HPDE6-E6E7 (cell line): Measurements from ENCODE around the gene DNAJC17.

ENCODE experiments used
- DNase-seq: peaks from one replicate; pipeline ENCODE4 v3.0.0; 2011; ENCODE audit warnings: missing footprints; ENCODE audit errors: extremely low spot score

DNAJC17 gene

DNA sequence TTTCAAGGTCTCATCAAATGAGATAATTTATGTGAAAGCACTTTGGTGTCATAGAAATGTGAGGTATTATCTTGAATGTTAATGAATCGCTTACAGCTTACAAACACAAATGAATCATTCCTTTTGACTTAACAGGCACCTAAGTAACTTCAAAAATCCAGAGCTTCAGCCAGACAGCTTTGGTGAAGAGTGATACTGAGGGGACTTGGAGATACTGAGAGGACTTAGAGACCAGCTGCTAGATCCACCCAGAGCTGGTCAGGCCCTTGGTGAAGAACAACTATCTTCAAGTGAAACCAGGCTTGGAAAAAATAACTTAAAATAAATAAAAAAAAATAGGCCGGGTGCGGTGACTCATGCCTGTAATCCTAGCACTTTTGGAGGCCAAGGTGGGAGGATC is 16.6 kb downstream of the DNAJC17 start:
- DNase-seq = no peak

DNA sequence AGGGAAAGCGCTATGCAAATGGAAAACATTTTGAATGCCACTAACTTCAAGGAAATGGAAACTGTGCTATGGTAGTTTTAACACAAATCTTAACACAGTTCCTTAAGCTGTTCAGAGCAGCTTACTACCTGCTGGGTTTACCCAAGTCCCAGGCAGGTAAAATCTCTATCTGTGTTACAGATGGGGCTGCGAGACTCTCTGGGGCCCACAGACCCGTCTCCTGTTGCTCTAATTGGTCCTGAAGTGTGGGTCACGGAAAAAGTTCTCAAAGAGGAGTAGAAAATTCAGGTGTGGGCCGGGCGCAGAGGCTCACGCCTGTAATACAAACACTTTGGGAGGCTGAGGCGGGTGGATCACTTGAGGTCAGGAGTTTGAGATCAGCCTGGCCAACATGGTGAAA is 17.3 kb downstream of the DNAJC17 start:
- DNase-seq = no peak

DNA sequence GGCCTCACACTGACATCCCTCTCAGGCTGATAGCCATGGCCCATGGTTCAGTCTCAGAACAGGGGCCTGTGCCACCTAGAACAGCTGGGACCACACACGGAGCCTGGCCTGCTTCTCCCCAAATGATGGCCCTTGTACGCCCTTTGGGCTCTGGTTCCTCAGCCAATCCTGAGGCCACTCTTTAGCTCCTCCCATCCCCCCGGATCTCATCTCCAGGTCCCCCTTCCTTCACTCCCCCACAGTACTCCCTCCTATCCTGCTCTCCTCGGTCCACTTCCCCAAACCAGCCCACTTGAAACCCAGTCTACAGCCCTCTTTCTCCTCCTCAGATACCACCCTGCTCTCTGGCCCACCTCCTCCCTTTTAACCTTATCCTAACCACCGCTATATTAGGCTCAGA is 18.2 kb downstream of the DNAJC17 start:
- DNase-seq = no peak

DNA sequence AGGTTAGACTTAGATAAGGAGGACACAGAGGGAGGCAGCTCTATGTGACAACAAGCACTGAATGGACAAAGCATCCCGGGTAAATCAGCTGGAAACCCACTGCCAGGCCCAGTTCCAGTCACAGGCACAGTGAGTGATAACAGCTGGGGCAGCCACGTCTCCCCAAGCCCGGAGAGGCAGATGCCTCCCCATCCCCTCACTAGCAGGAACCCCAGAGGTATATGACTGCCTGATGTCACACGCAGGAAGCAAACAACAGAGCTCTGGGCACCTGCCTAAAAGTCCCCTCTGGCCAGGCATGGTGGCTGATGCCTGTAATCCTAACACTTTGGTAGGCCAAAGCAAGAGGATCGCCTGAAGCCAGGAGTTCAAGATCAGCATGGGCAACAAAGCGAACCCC is 19.3 kb downstream of the DNAJC17 start:
- no peak for DNase-seq

DNA sequence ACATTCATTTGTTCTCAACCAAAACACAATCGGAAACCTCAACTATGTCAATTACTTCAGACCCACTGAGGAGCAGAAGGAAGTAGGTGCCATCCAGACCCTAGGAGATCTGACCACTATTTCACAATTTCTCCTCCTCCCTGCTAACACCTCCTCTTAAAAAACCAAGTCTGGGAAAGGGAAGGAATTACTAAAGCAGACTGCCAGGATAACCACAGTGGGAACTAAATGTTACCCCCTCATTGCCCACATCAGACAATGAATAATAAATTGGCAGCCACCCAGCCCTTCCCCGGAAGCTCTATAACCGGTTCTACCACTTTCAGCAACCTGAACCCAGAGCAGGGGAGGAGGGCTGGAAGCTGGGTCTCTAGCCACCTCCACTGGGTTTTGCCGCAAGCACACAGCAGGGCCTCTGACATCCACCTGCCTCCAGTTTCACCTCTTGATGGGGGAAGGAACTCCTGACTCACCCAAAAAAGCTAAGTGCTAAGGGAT is 19.9 kb downstream of the DNAJC17 start:
- no peak for DNase-seq

DNA sequence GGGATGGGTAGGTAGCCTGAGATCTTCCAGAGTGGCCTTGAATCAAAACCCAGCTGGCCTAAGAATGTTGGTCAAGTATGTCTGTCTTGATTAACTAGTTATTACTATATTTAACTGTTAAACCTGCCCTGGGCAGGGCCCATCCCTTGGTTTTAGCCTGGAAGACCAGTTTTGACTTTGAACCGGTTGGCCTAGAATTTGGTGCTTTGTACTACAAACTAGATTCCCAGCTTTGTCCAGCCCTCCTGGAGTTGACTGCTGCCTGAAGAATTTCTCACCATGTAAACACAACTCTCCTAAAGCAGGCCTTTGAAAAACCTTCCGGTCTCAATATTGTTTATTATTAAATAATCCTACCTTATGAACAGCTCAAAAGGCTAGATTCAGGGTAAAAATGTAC is 21.5 kb downstream of the DNAJC17 start:
- DNase-seq = no peak

DNA sequence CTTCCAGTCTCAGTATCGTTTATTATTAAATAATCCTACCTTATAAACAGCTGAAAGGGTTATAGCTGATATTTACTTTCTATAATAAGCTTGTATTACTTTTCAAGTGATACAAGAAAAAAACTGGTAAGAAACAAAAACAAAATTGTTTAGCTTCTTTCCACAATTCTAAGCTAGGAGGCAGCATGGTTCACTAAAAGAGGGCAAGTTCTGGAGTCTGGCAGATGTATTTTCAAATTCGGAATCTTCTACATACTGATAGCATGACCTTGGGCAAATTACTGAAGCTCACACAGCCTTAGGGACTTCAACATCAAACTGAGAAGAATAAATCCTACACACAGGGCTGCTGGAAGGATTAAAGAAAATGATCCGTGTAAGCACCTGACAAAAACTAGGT is 22.1 kb downstream of the DNAJC17 start:
- no peak for DNase-seq

DNA sequence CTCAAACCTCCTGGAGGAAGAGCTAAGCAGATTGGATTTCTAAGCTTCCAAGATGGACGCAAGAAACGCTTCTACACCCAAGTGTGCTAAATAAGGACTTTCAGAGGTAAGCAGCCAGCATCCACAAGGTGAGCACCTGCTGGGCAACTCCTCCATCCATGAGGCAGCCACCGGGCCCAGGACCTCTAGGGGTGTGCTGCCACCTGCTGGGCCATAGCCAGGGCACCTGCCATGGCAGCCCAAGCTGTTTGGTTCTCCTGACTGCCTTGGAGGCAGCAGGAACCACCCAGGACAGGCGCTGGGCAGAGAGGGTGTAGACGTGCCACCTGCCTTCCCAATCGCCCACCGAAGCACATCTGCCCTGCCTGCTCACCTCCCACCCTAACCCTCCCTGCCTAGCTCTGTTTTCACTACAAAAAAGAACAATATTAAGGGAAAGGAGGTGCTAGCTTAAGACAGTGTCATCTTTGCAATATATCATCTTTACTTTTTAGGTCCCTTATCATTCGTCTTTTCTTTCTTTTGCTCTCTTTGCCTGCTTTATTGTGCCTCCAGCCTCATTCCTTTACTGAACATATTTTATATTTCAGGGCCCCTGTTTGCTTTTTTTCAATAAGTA is 24.6 kb downstream of the DNAJC17 start:
- DNase-seq = no peak

DNA sequence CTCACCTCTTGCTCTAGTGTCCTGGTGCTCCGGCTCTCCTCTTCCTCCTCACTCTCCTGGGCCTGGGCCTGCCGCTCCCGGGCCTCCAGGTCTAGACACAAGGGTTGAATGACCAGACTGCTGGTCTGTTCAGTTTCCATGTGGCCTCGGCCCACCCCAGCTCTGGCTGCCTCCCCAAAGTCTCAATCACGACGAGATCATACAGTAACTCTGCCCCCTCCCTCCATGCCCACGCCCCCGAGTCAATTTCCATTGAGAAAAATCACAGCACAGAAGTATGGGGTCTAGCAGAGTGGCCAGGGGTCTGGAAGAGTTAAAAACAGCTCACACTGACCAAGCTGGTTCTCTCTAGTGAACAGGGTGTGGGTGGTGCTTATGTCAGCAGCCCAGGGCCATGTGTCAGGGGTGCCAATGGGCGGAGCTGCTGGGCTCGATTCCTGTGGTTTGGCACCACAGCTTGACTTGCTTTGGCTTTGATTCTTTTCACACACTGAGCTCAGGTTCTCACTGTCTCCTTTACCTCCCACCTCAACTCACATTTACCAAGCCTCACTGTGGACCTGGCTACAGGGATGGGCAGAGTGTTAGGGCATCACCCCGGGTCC is 30.6 kb downstream of the DNAJC17 start:
- DNase-seq = no peak

DNA sequence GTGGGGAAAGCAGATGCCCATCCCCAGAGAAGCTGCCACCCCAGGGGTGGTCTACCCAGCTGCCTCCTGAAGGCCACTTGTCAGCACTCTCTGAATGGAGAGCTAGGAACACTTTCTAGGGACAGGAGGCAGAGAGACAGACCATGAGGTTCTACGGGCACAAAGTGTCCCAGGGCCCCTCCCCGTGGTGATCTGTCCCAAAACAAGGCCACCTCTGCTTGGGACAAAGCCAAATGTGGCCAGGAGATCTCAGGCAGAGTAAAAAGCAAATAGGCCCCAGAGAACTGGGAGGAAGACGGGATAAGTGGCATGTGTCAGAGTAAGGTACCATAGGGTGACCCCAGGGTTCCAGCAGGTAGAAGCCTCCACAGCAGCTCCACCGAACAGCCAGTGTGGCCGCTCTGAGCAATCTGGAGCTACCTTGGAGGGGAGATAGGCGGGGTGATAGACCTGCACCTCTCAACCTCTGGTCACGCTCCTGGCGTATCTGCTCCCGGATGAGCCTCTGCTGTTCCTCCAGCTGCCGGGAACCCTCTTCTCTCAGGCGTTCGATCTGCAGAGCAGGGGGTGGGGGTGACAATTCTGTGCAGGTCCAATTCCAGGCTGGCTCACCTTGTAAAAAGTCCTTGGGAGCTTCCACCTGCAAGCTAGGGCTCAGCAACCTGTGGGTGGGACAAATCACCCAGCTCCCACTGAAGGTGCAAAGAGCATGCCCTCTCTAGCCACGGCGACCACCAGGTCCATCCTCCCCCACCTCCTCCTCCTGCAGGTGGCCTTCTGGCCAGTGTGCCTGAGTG is 31.3 kb downstream of the DNAJC17 start:
- DNase-seq = no peak

DNA sequence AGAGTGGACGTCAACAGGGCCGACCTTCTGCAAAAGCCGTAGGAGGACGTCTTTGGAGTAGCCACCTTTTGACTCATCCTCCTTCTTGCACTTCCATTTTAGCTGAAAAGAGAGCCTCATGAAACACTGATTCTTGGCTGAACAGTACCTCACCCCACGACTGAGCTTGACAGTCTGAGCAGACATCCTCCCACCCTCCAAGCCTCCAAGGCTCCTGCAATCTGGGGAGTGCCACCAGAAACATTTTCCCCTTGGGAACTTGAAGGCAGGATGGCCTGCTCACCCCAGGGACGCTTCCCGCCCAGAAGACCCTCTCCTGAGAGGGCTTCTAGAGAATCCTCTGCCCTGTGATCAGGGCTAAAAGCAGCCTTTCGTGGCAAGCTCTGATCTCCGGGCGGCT is 32.3 kb downstream of the DNAJC17 start:
- no peak for DNase-seq

DNA sequence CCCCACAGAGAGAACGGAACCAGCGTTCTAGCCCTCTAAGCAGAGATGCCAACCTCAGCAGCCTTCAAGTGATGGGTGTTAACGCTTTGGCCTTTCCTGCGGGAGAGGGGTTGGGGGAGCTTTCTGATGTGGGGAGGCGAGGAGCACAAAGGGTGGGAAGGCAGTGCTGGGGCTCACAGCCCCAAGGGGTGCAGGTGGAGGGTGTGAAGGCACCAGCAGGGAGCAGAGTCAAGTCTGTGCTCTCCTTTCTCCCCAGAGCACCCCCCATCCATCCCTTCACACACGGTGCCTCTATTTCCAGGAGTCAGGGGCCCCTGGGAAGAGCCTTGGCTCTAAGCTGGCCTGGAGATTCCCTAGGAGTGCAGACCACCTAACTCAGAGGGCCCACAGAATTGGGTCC is 33.4 kb downstream of the DNAJC17 start:
- DNase-seq = no peak

DNA sequence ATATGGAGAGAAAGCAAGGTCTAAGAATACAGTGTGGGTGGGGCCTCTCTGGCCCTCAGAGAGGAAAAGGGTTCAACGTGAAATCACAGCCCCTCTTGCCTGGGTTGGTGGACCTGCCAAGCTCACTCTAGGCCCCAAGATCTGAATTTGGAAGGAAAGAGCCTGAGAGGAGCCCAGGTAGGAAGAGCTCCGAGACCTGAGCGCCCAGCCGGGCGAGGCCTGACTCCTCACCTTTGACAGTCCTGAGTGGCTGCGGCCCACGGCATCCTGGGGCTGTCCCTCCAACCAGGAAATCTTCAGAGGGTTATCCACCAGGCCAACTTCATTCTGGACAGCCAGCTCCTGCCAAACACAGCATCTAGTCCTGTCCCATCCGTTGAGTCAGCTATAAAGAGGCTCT is 33.8 kb downstream of the DNAJC17 start:
- no peak for DNase-seq

DNA sequence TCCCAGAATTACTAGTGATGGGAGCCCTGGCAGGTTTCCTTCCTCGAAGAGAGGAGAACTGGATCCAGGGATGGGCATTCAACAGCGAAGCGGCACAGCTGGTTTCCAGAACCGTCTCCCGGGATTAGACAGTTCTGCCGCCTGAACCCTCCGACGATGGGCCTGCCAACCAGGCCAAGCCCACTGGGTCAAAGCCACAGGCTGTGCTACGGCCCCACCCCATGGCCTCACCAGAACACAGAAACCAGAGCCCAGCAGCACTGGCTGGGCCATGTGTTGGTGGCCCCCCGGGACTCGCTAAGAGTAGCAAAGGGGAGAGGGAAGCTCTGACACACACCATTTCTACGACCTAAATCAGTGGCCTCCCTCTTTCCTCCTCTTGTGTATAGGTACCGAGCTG is 35.3 kb downstream of the DNAJC17 start:
- no peak for DNase-seq

DNA sequence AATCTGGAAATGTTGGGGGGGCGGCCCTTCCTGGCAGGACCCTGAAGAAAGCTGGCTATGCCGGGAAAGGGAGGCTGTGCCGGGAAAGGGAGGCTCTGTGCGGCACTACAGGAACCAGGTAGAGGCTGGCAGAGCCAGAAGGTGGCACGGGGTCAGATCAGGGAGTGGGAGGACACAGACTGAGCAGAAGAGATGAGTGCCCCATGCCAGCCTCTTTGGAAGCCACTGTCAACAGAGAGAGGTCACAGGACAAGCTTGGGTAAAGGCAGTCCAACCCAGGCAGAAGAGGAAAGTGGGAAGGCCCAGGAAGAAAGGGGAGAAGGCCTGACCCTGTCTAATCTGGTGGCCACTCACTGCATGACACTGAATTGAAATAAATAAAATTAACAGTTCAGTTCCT is 36.0 kb downstream of the DNAJC17 start:
- DNase-seq = no peak

DNA sequence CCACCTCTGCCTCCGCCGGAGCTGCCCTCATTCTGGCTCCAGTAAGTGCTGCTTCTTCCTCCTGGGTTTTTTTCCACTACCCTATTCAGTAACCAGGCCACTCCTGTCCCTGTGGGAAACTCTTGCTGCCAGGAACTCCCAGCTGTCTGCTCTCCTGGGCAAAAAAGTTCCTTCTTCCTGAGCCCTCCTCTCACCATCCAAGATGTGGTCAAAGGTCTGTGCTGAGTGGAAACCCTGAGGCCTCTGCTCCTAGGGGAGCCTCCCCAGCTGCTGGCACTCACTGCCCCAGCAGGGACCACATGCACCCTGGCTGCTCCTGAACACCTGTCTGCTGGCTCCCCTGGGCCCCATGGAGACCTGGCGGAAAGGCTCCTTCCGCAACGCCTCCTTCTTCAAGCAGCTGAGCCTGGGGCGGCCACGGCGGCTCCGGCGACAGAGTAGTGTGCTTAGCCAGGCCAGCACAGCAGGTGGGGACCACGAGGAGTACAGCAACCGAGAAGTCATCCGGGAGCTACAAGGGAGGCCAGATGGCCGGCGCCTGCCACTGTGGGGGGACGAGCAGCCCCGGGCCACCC is 37.0 kb downstream of the DNAJC17 start:
- no peak for DNase-seq

DNA sequence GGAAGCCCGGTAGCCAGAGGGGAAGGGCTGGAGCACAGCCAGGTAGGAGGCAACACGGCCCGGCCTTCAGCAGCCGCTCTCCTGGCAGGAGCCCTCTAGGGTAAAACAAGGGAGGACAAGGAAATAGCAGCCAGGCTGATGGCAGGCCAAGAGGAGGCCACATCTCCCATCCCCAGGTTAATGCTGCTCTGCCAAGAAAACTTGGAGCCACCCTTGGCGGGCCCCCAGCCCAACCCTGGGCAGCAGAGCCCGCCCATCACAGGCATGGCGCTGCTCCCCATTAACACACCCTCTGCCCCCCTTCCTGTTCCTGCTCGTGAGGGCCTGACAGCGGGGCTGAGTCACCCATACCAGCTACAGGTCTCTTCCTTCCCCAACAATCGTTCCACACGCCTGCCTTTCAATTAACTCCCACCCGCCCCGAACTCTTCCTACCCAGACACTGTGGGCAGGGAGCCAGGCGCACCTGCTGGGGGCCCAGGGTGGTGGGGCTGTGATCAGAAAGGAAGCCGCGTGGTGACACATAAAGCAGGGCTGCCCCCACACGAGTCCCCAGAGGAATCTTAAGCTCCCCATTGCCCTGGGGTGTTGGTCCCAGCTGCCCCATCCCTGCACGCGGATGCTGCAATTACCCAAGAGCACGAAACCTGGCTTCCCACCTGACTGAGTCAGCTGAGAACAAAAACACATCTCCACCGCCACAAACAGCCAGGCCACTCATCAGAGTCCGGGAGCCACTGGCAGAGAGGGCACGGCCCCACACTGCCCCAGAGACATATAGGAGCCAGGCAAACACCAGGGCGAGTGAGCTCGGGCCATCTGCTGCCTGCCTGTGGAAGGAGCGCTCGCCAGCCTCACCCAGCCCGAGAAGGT is 37.8 kb downstream of the DNAJC17 start, which contains the start of gene C15orf62:
Gene C15orf62 (plus strand): TSS at position 707 of the 873 bp plus-strand sequence. CDS start 516 bp downstream, outside the sequence.
- peak; percentile 93 for DNase-seq

DNA sequence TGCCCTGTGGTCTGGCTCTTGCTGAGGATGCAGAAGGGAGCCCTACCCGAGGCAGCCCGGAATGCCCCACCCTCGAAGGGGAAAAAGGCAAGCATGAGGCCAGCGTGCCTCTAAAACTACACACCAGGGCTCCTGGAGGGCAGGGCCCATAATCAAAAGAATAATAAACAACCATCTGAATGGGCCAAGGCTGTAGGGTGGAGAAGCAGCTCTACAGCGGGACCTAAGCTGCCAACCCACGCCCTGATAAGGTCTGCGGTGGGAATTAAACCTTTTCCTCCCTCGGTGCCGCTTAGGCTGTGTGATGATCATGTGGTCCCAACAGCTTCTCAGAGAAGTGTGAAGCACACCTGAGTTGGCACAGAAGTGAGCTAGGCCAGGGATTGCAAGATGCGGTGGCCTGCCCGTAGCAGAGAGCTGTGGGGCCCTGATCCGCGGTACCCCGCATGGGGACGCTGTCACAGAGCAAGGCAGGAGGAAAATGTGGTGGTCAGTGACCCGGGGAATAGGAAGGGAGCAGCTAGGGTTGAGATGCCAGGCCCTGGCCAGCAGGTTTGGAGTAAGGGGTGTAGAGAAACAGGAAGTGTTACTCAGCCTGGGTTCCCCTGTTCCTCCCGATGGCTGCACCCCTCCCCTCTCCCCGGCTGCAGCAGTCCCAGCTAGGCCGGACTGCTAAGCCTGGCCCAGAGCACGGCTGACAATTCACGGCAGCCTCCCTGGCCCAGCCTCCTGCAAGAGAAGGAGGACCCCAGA is 38.6 kb downstream of the DNAJC17 start:
- no peak for DNase-seq

DNA sequence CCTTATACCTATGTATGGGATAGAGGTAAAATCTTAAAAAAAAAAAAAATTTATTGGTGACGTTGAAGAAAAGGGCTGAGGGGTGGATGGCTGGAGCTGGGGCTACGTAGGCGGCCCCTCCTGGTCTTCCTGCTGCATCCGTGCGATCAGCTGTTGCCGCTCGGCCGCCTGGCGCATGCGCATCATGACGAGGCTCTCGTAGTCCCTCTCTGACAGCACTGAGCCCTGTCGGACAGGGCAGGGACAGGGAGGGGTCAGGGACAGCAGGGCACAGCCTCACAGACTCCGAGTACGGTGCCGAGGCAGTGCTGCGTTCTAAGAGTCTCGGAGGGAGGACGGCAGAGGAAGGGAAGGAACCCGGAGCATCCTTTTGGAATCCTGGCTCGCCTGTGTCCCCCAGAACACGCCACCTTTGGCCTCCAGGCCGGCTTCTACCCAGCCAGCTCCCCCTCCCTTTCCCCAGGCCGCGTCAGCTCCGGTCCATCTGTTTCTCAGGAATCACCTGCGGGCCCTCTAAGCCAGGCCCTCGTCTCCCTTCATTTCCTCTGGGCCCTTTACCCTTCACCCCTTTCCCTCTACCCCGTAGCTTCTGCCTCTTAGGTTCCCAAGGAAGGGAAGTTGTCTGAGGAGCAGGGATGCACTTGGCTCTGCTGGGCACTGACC is 39.3 kb downstream of the DNAJC17 start:
- no peak for DNase-seq
